Measurements from ENCODE around the gene PPP4R3A. TPM values are rescaled to one million over a fixed set of nuclear protein-coding genes. Genes with fewer than 3 reads are reported as not detected.
A peak's percentile ranks its signal among the peaks of the same experiment; 100 is the strongest.
"Not testable (repeated sequence)": the region's sequence is repeated elsewhere in the genome, so short reads cannot be mapped to it uniquely, and the experiment has no call there.

PPP4R3A gene
- total RNA-seq, 2 donors from 2014 or later = 131 to 147 TPM

DNA sequence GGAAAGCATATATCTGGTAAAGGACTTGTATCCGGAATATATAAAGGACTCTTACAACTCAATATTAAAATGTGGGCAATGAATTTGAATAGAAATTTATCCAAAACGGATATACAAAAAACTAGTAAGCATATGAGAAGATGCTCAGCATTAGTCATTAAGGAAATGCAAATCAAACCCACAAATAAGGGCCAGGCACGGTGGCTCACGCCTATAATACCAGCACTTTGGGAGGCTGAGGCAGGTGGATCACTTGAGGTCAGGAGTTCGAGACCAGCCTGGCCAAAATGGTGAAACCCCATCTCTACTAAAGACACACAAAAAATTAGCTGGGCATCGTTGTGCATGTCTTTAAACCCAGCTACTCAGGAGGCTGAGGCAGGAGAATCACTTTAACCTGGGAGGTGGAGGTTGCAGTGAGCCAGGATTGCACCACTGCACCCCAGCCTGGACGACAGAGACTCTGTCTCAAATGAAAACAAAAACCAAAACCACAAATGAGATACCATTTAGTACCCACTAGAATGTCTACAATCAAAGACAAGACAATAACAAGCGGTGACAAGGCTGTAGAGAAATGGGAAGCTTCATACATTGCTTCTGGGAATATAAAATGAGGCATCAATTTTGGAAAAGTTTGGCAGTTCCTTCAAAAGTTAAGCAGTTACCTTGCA is 15.6 kb downstream of the PPP4R3A start:
- H3K4me1 Mint-ChIP-seq (ENCODE audit: low read depth) = peaks cover 65% of the 10 kb centered on the region
- H3K9me3 Mint-ChIP-seq; H3K27me3 Mint-ChIP-seq (ENCODE audit: low read depth); H3K36me3 Mint-ChIP-seq (ENCODE audit: insufficient read depth in 2 of 2): not testable (repeated sequence)
- peak; percentile 88 to 91 for ATAC-seq (replicated peaks in 1 of 2)
- peak overlapping the region; percentile 42 to 48 for H3K4me3 Mint-ChIP-seq
- H3K27ac Mint-ChIP-seq = peak overlapping the region; percentile 79
- peak; percentile 32 to 35 for DNase-seq

DNA sequence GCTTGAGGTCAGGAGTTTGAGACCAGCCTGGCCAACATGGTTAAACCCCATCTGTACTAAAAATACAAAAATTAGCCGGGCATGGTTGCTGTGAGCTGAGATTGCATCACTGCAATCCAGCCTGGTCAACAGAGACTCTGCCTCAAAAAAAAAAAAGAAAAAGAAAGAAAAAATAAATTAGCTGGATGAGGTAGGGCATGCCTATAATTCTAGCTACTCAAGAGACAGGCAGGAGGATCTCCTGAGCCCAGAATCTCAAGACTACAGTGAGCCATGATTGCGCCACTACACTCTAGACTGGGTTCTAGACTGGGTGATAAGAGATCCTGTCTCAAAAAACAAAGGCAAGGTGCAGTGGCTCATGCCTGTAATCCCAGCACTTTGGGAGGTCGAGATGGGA is 16.9 kb downstream of the PPP4R3A start:
- ATAC-seq (replicated peaks in 1 of 2) = no peak
- Mint-ChIP-seq H3K9me3 (no peaks in the 10 kb centered on the region), H3K36me3 (ENCODE audit: insufficient read depth in 2 of 2) (peaks cover 3 to 7% of the 10 kb centered on the region in 2 donors), H3K27me3 (ENCODE audit: low read depth) (no peaks in the 10 kb centered on the region), H3K27ac (no peak overlapping the region), H3K4me1 (ENCODE audit: low read depth) (peaks cover 57% of the 10 kb centered on the region), H3K4me3 (no peak overlapping the region)
- DNase-seq = no peak

DNA sequence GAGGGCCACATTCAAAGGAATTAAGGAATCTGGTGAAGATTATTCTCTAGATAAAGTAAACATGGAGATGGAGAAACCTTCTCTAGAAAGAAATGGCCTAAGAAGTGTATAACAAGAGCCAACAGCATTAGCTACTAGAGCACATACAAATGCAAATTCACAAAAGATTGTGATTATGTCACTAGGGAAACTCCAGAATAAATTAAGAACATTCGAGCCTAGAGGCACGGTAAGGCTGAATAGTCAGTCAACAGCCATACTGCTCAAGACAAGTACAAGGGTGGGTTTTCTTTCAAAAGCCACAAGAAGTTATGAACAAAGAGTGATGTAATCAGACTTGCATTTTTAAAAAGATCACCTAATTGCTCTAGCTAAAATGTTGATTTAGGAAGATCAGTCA is 25.4 kb downstream of the PPP4R3A start:
- Mint-ChIP-seq H3K27me3 (ENCODE audit: low read depth) (no peaks in the 10 kb centered on the region), H3K4me1 (ENCODE audit: low read depth) (peaks cover 31% of the 10 kb centered on the region), H3K9me3 (no peaks in the 10 kb centered on the region), H3K27ac (peak overlapping the region; percentile 85), H3K4me3 (peak overlapping the region in 1 of 2 donors; percentile 38), H3K36me3 (ENCODE audit: insufficient read depth in 2 of 2) (peaks cover 7 to 42% of the 10 kb centered on the region in 2 donors)
- peak; percentile 47 to 74 for ATAC-seq (replicated peaks in 1 of 2)
- no peak for DNase-seq

DNA sequence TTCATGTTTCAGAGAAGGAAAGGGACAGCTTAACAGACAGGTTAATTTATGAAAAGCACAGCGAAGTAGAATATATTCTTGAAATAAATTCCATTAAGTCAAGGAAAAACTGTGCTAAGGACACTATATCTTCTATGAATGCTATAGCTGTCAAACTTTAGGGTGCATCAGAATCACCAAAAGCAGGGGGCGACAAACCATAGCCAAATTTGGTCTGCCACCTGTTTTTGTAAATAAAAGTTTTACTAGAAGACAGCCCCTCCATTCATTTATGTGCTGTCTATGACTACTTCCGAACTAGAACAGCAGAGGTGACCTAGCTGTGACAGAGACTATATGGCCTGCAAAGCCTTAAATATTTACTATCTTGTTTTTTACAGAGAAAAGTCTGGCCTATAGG is 25.9 kb downstream of the PPP4R3A start:
- Mint-ChIP-seq H3K27ac (peak overlapping the region; percentile 96), H3K4me3 (no peak overlapping the region), H3K27me3 (ENCODE audit: low read depth) (no peaks in the 10 kb centered on the region), H3K9me3 (no peaks in the 10 kb centered on the region), H3K36me3 (ENCODE audit: insufficient read depth in 2 of 2) (peaks cover 5 to 42% of the 10 kb centered on the region in 2 donors), H3K4me1 (ENCODE audit: low read depth) (peaks cover 34% of the 10 kb centered on the region)
- DNase-seq (no peak), ATAC-seq (replicated peaks in 1 of 2) (no peak)

DNA sequence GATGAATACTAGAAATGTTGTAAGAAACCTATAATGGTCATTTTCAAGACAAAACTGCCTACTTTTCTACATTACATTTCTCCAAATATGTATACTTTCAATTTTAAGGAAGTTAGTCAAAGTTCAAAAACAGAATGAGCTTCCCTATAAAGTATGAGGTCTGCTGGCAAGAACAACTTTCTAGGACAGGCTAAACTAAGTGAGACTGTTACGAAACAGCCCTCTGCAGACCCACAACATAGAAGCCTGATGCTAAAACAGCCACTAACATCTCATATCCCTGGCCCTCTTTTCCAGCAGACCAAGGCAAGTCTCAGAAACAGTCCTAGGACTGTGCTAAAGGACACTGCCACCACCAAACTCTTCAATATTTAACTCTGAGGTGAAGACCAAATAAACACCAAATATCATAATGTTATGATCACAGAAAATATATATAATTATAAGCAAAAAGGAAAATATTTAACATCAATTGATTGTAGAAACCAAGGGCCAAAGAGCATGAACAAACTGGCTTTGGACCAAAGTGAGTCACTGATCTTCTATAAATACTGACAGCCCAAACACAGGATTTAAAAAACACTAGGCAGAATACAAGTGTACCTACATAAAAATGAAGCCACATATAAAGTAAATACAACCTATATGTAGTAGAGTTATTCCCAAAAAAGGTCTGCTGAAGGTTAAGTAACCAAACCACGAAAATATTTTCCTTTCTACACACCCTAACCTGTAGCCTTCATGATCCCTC is 27.7 kb downstream of the PPP4R3A start:
- ATAC-seq (replicated peaks in 1 of 2) (no peak), DNase-seq (no peak)
- Mint-ChIP-seq H3K4me3 (no peak overlapping the region), H3K4me1 (ENCODE audit: low read depth) (peaks cover 41% of the 10 kb centered on the region), H3K36me3 (ENCODE audit: insufficient read depth in 2 of 2) (peaks cover 6 to 51% of the 10 kb centered on the region in 2 donors), H3K27ac (peak overlapping the region; percentile 96), H3K27me3 (ENCODE audit: low read depth) (no peaks in the 10 kb centered on the region), H3K9me3 (no peaks in the 10 kb centered on the region)

DNA sequence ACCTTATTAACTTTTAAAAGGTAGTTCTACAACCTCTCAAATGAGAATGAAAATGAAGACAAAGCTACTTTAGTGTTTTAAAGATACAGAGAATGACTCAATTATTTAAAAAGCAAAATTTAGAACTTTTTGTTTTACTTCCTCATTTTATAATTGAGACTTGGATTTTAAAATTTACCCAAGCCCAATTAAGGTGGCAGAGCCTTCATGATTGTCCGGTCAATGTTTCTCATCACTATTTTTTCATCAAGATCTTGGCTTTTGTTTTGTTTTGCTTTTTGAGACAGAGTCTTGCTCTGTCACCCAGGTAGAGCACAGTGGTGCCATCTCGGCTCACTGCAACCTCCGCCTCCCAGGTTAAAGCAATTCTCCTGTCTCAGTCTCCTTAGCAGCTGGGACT is 32.7 kb downstream of the PPP4R3A start:
- DNase-seq = no peak
- no peak for ATAC-seq (replicated peaks in 1 of 2)
- Mint-ChIP-seq H3K4me3 (no peak overlapping the region), H3K27ac (no peak overlapping the region), H3K4me1 (ENCODE audit: low read depth) (peaks cover 23% of the 10 kb centered on the region), H3K27me3 (ENCODE audit: low read depth) (no peaks in the 10 kb centered on the region), H3K9me3 (no peaks in the 10 kb centered on the region), H3K36me3 (ENCODE audit: insufficient read depth in 2 of 2) (peaks cover 9 to 52% of the 10 kb centered on the region in 2 donors)

DNA sequence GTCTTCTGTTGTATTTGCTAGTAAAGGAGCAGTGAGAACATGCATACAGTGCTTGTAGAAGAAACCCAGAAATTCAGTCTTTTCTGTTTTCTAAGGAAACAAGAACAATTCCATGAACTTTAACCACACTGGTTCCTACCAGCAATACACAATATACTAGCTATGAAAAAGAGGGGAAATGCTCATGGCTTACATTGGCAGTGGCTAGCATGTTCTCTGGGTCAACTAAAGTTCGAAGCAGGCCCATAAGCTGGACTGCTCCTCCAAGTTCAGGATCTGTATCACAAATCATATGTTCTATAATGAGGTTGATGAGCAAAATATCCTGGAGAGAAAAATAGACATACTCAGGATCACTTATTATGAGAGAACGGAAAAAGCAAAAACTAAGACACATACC is 37.1 kb downstream of the PPP4R3A start:
- no peak for DNase-seq

DNA sequence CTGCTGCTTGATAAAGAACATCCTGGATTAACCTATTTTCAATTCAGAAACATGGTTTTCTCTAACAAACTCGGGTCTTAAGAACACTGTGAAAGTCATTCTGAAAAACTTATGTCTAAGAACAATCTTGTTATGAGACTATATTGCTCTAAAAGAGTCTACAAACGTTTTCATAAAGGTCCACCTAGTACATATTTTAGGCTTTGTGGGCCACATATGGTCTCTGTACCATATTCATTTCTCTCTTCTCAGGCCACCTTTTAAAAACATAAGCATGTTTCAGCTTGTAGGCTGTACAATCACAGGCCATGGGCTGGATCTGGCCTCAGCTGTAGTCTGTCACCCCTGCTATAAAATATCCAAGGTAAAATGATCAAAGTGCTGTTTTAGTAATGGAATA is 39.9 kb downstream of the PPP4R3A start:
- peak; percentile 91 to 96 for ATAC-seq (replicated peaks in 1 of 2)
- Mint-ChIP-seq H3K4me3 (peak overlapping the region in 1 of 2 donors; percentile 34), H3K9me3 (no peaks in the 10 kb centered on the region), H3K27me3 (ENCODE audit: low read depth) (no peaks in the 10 kb centered on the region), H3K27ac (peak overlapping the region; percentile 86), H3K4me1 (ENCODE audit: low read depth) (peaks cover 40% of the 10 kb centered on the region), H3K36me3 (ENCODE audit: insufficient read depth in 2 of 2) (peaks cover 24 to 53% of the 10 kb centered on the region in 2 donors)
- DNase-seq = no peak

More for the DNA sequence above, 37.1 kb downstream of the PPP4R3A start:
- ATAC-seq (replicated peaks in 1 of 2) = no peak
- Mint-ChIP-seq H3K9me3 (no peaks in the 10 kb centered on the region), H3K36me3 (ENCODE audit: insufficient read depth in 2 of 2) (peaks cover 20 to 47% of the 10 kb centered on the region in 2 donors), H3K4me1 (ENCODE audit: low read depth) (peaks cover 26% of the 10 kb centered on the region), H3K4me3 (no peak overlapping the region), H3K27ac (peak overlapping the region; percentile 8), H3K27me3 (ENCODE audit: low read depth) (no peaks in the 10 kb centered on the region)

DNA sequence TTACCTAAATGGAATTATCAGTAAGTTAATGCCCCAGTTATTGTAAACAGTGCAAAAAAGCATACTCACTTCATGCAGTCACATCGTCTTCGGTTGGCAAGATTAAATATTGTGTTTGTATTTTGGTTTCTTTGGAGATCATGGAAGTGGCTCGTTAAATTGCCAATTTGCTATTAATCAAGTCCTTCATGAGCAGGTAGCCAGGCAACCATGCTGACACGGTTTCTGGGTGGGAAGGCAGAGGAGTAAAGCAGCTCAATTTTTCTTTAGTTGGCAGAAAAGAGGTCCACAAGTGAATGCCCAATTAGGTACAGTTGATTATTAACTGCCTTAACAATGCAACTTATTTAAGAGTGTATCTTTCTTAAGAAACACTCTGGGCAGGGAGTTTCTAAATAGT is 43.9 kb downstream of the PPP4R3A start:
- ATAC-seq (replicated peaks in 1 of 2) = no peak
- Mint-ChIP-seq H3K9me3 (no peaks in the 10 kb centered on the region), H3K36me3 (ENCODE audit: insufficient read depth in 2 of 2) (peaks cover 14 to 49% of the 10 kb centered on the region in 2 donors), H3K27ac (peak overlapping the region; percentile 22), H3K4me3 (no peak overlapping the region), H3K4me1 (ENCODE audit: low read depth) (peaks cover 60% of the 10 kb centered on the region), H3K27me3 (ENCODE audit: low read depth) (no peaks in the 10 kb centered on the region)
- no peak for DNase-seq

DNA sequence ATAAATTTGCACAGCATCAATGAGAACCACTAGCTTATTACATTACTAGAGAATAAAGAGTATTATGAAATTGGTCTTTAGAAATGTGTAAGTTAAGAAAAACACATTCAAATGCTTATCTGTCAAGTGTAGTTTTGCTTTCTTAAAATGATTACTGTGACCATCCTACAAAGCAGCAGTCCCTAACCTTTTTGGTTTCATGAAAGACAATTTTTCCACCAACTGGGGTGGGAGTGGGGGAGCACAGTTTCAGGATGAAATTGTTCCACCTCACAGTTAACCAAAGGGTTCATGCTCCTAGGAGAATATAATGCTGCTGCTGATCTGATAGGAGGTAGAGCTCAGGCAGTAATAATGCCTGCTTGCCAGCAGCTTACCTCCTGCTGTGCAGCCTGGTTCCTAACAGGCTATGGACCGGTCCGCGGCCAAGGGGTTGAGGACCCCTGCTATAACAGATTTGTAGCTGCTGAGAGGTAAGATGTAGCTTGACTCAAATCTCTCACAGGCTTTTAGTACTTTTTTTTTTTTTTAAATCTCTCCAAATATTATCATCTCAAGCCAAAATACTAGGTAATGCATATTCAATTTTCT is 45.4 kb downstream of the PPP4R3A start:
- DNase-seq (peak; percentile 16 to 18), ATAC-seq (replicated peaks in 1 of 2) (peak; percentile 73 to 86)
- Mint-ChIP-seq H3K4me1 (ENCODE audit: low read depth) (peaks cover 51% of the 10 kb centered on the region), H3K36me3 (ENCODE audit: insufficient read depth in 2 of 2) (peaks cover 10 to 50% of the 10 kb centered on the region in 2 donors), H3K27me3 (ENCODE audit: low read depth) (no peaks in the 10 kb centered on the region), H3K9me3 (no peaks in the 10 kb centered on the region), H3K4me3 (no peak overlapping the region), H3K27ac (peak overlapping the region; percentile 87)

DNA sequence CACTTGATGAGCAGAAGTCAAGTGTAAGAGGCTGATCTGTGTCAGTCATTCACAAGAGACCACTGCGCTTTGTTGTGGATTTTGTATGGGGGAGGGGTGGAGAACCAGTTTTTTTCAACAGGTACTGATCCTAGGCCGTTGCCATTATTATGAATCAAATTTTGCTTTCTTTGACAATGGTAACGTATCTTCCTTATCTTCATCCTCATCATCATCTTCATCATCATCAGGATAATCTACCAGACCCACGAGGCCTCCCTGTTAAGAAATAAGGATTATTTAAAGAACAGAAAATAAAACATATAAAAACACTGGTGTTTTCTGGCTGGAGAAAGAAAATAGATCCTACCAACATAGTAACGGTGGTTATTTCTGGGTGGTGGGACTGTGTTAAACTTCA is 51.5 kb downstream of the PPP4R3A start:
- Mint-ChIP-seq H3K36me3 (ENCODE audit: insufficient read depth in 2 of 2) (peaks cover 7 to 50% of the 10 kb centered on the region in 2 donors), H3K27me3 (ENCODE audit: low read depth) (no peaks in the 10 kb centered on the region), H3K4me1 (ENCODE audit: low read depth) (peaks cover 28% of the 10 kb centered on the region), H3K27ac (no peak overlapping the region), H3K4me3 (no peak overlapping the region), H3K9me3 (no peaks in the 10 kb centered on the region)
- DNase-seq = no peak
- no peak for ATAC-seq (replicated peaks in 1 of 2)

DNA sequence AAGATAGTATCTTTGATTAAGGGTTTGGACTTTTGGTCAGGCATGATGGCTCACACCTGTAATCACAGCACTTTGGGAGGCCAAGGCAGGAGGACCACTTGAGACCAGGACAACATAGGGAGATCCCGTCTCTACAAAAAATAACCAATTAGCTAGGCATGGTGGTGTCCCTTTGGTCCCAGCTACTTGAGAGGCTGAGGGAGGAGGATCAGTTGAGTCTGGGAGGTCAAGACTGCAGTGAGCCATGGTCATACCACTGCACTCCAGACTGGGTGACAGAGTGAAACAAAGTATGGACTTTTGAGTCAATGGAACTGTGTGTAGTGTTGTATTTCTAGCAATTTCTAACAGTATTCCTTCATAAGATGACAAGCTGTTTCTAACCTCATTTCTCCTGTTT is 53.8 kb downstream of the PPP4R3A start:
- ATAC-seq (replicated peaks in 1 of 2) (no peak), DNase-seq (no peak)
- Mint-ChIP-seq H3K27me3 (ENCODE audit: low read depth) (no peaks in the 10 kb centered on the region), H3K36me3 (ENCODE audit: insufficient read depth in 2 of 2) (peaks cover 7 to 39% of the 10 kb centered on the region in 2 donors), H3K27ac (peak overlapping the region; percentile 64), H3K9me3 (no peaks in the 10 kb centered on the region), H3K4me1 (ENCODE audit: low read depth) (peaks cover 21% of the 10 kb centered on the region), H3K4me3 (no peak overlapping the region)

DNA sequence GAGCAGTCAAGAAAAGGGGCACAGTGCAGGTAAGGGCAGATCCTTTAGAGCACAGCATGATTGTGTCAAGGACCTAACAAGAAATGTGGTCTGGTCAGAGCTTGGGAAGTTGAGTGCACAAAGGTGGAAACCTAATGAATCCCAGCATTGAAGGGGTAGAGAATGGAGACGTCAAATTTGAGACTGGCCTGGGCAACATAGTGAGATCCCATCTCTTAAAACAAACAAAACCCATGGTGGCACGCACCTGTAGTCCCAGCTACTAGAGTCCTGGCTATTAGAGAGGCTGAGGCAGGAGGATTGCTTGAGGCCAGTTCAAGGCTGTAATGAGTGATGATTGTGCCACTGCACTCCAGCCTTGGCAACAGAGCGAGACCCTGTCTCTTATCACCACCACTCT is 55.5 kb downstream of the PPP4R3A start:
- H3K4me3 Mint-ChIP-seq = no peak overlapping the region
- peaks cover 7 to 30% of the 10 kb centered on the region in 2 donors for H3K36me3 Mint-ChIP-seq (ENCODE audit: insufficient read depth in 2 of 2)
- peaks cover 21% of the 10 kb centered on the region for H3K4me1 Mint-ChIP-seq (ENCODE audit: low read depth)
- DNase-seq = no peak
- peak in 1 of 2 donors; percentile 17 for ATAC-seq (replicated peaks in 1 of 2)
- H3K9me3 Mint-ChIP-seq = no peaks in the 10 kb centered on the region
- no peak overlapping the region for H3K27ac Mint-ChIP-seq
- no peaks in the 10 kb centered on the region for H3K27me3 Mint-ChIP-seq (ENCODE audit: low read depth)

Measured in activated T-cell treated with anti-CD3 and anti-CD28 coated beads, Interleukin-2, amount 50 U/mL, for 72 hours (primary cell).